Liver (tissue), 3 donors: ENCODE measurements around the gene MIEF1.

Experiments
- EGR1 ChIP-seq, 2 donors: IDR thresholded peaks; 2 replicates each; pipeline ENCODE4 v1.6.1; 2016 to 2018; ENCODE audit warnings: antibody characterized with exemption in 2 of 2, low read depth in 2 of 2
- FOXA1 ChIP-seq: IDR thresholded peaks from 2 replicates; pipeline ENCODE4 v1.6.1; 2016; ENCODE audit warnings: antibody characterized with exemption
- JUND ChIP-seq, 2 donors: IDR thresholded peaks; 2 replicates each; pipeline ENCODE4 v1.6.1; 2016; ENCODE audit warnings: antibody characterized with exemption in 2 of 2
- RAD21 ChIP-seq, 2 donors: IDR thresholded peaks; 2 replicates each; pipeline ENCODE4 v1.6.1; 2016; ENCODE audit warnings: antibody characterized with exemption in 2 of 2, mild to moderate bottlenecking in 2 of 2
- TAF1 ChIP-seq: conservative IDR thresholded peaks from 2 replicates; pipeline ENCODE4 v1.6.1; 2016; ENCODE audit warnings: antibody characterized with exemption, mild to moderate bottlenecking
- TF ChIP-seq, protein P1 (sequence below): fragments of 150-350 bp; IDR thresholded peaks from 2 replicates; pipeline ENCODE4 v1.5.1; 2017; ENCODE audit warnings: improper control_type of control experiment, low read depth, low read length; ENCODE audit not compliant: missing input control
- TF ChIP-seq, protein P2 (sequence below): IDR thresholded peaks from 2 replicates; pipeline ENCODE4 v1.6.1; 2016; ENCODE audit warnings: antibody characterized with exemption
- TF ChIP-seq, protein P3 (sequence below): IDR thresholded peaks from 2 replicates; pipeline ENCODE4 v1.6.1; 2016; ENCODE audit warnings: antibody characterized with exemption
- donor health status: healthy.
- donor health status: healthy.

DNA sequence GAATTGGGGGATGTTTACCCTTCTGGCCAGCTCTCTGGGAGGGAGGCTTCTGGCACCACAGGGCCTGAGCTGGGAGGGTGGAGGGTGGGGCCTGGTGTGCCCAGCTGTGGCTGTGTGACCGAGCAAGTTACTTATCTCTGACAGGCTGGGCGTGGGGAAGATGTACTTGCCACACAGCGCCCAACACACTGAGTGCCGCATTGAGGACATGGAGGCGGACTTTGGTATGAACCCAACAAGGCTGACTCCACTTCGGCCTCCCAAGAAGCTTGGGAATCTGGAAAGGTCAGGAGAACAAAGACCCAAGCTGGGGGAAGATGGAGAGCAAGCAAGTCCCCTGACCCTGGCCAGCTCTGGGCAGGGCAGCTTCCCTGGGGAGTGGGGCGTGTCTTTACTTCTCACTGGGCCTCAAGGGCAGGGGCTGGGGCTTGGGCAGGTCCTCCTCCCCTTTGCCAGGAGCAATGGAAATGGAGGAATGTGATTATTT, 47.7 kb upstream of the MIEF1 start:
- TF ChIP-seq, protein P1, sequence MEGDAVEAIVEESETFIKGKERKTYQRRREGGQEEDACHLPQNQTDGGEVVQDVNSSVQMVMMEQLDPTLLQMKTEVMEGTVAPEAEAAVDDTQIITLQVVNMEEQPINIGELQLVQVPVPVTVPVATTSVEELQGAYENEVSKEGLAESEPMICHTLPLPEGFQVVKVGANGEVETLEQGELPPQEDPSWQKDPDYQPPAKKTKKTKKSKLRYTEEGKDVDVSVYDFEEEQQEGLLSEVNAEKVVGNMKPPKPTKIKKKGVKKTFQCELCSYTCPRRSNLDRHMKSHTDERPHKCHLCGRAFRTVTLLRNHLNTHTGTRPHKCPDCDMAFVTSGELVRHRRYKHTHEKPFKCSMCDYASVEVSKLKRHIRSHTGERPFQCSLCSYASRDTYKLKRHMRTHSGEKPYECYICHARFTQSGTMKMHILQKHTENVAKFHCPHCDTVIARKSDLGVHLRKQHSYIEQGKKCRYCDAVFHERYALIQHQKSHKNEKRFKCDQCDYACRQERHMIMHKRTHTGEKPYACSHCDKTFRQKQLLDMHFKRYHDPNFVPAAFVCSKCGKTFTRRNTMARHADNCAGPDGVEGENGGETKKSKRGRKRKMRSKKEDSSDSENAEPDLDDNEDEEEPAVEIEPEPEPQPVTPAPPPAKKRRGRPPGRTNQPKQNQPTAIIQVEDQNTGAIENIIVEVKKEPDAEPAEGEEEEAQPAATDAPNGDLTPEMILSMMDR, result no peak
- TF ChIP-seq, protein P2, sequence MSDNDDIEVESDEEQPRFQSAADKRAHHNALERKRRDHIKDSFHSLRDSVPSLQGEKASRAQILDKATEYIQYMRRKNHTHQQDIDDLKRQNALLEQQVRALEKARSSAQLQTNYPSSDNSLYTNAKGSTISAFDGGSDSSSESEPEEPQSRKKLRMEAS, result no peak
- TF ChIP-seq RAD21 (IDR thresholded peaks at IDR 0.05) (no peak), EGR1 (IDR thresholded peaks at IDR 0.05; ENCODE audit: low read depth in 2 of 2) (no peak), TAF1 (no peak), JUND (IDR thresholded peaks at IDR 0.05) (no peak), FOXA1 (no peak)
- TF ChIP-seq, protein P3, sequence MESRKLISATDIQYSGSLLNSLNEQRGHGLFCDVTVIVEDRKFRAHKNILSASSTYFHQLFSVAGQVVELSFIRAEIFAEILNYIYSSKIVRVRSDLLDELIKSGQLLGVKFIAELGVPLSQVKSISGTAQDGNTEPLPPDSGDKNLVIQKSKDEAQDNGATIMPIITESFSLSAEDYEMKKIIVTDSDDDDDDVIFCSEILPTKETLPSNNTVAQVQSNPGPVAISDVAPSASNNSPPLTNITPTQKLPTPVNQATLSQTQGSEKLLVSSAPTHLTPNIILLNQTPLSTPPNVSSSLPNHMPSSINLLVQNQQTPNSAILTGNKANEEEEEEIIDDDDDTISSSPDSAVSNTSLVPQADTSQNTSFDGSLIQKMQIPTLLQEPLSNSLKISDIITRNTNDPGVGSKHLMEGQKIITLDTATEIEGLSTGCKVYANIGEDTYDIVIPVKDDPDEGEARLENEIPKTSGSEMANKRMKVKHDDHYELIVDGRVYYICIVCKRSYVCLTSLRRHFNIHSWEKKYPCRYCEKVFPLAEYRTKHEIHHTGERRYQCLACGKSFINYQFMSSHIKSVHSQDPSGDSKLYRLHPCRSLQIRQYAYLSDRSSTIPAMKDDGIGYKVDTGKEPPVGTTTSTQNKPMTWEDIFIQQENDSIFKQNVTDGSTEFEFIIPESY, result no peak
